DMS53 treated with DMSO at 0.1 percent for 48 hours (cell line): ENCODE data around the gene ZNF324.
"Not testable (repeated sequence)": the region's sequence is repeated elsewhere in the genome, so short reads cannot be mapped to it uniquely, and the experiment has no call there.

Source experiments
- DNase-seq: peaks from one replicate; lab custom pipeline; 2025; ENCODE audit not compliant: unreplicated experiment; lab: John Stamatoyannopoulos, UW

ZNF324 gene

DNA sequence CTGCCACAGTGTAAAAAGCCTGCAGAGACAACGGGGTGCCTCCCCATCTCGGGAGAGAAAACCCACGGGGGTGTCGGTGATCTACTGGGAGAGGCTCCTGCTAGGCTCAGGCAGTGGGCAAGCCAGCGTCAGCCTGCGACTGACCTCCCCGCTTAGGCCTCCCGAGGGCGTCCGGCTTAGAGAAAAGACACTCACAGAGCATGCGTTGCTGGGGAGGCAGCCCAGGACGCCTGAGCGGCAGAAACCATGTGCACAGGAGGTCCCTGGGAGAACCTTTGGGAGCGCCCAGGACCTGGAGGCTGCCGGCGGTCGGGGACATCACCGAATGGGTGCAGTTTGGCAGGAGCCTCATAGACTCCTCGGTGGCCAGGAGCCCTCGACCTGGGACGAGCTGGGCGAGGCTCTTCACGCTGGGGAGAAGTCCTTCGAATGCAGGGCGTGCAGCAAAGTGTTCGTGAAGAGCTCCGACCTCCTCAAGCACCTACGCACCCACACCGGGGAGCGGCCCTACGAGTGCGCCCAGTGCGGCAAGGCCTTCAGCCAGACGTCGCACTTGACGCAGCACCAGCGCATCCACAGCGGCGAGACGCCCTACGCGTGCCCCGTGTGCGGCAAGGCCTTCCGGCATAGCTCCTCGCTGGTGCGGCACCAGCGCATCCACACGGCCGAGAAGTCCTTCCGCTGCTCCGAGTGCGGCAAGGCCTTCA, 4.1 kb downstream of the ZNF324 start:
- not testable (repeated sequence) for DNase-seq

DNA sequence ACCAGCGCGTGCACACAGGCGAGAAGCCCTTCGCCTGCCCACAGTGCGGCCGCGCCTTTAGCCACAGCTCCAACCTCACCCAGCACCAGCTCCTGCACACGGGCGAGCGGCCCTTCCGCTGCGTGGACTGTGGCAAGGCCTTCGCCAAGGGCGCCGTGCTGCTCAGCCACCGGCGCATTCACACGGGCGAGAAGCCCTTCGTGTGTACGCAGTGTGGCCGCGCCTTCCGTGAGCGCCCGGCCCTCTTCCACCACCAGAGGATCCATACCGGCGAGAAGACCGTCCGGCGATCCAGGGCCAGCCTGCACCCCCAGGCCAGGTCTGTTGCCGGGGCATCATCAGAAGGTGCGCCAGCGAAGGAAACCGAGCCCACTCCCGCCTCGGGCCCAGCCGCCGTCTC, 4.9 kb downstream of the ZNF324 start:
- no peak for DNase-seq

DNA sequence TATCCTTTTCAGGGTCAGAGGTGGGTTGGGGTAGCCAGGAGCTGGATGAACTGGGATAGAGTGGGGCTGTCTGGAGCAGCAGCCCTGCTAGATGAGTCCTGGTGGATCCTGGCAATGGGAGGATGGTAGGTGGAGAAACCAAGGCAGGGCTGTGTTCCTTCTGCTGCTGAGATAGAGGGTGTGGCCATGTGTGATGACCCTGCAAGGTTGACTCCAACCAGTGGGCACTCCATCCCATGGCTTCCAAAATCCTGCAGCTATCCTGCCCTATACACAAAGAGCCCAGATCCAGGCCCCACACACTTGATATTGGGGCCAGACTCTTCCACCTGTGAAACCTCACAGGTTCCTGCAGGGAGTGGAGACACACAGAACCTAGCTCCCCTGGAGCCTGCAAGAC, 6.9 kb downstream of the ZNF324 start:
- DNase-seq = no peak

DNA sequence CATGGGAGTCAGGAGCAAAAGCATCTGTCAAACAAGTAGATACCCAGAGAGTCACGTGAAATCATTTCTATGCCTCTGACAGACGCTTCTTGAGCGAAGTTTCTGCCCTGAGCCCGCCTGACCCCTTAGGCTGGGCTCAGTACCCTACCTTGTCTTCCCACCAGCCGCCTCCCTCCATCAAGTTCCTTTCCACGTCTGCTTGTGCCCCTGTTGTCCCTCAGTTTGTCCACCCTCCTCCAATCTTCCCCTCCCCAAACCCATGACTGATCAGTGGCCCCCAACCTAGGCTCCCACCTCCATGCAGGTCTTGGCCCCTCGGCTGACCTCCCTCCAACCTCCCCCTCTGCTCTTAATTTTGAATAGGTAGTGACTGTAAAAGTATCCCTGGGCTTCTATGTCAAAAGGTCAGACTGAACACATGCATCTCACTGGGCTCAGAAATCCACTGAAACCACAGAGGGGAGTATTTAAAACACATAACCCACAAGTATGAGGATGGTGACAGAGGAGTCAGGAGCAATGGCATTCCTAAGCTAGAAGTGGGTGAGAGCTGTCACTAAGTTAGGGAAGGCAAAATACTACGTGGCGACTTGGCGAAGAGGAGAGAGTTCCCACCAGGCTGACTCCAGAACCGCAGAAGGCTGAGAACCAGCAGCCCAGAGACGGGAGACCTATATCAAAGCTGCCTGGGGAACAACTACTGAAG, 7.6 kb downstream of the ZNF324 start:
- DNase-seq = no peak

DNA sequence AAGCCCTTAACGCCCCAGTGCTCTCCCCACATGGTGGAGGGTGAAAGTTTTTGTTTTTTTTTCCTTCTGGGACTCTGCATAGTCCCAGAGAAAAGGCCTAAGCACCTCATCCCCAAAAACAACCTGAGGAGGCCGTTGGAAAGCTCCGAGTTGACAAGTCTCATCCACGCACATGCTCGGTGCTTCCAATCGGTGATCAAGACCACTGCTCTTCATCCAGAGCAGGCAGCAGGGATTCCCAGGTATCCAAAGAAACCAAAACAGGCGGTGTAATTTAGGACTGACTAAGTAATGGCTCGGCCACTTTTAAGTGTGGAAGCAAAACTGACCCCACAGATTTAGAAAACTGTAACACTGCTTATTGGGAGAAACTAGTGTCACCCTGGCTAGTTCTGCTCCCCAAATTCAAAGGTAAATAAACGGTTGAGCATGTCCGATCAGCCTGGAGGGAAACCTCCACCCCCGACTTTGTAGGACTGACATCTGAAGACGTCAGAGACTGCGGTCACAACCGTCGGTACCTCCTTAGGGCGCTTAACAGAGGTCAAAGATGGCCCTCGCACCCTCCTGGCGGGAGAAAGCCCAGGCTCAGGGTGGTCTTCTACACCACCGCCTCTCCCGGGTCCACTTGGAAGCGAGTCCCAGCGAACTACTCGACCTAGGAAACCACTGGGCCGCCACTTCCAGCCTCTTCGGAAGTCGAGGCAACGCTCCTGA, 8.3 kb downstream of the ZNF324 start:
- peak; percentile 30 for DNase-seq

DNA sequence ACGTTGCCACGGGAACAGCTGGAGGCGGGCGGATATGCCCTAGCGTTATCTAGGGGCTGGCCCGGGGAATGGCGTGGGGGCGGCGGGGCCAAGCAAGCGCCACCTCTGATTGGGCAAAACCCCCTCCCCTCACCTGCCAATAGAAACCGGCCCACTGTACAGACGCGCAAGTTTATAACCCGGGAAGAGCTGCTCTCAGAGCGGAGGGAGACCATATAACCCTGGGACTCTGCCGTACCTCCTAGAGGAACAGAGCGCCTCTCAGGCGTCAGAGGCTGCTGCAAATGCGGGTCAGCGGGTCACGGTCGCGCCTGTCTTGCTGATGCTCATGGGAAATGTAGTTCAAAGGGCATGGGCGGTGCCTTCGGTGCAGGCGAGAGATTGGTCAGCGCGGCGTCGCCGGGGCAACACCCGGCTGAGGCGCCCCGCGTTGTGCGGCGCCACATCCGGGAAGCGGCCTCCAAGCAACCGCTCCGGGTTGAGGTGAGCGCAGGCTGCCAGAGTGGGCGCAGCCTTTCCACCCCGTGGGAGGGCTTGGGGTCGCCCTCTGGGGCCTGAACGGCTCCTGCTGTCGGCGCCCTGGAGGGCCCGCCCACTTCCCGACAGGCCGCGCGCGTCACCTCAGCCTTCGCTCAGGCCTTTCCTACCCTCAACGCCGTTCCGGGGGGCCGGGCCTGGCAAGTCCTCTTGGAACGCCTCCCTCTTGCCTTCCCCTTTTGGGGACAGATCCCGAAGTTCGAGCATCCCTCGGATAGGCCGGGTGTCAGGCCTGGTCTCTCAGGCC, 9.0 kb downstream of the ZNF324 start, which contains the start of gene ZNF446:
TSS of gene ZNF446 (plus strand) at position 639 of the 784 bp plus-strand sequence. CDS start 867 bp downstream, outside the sequence.
- DNase-seq = peak; percentile 95

DNA sequence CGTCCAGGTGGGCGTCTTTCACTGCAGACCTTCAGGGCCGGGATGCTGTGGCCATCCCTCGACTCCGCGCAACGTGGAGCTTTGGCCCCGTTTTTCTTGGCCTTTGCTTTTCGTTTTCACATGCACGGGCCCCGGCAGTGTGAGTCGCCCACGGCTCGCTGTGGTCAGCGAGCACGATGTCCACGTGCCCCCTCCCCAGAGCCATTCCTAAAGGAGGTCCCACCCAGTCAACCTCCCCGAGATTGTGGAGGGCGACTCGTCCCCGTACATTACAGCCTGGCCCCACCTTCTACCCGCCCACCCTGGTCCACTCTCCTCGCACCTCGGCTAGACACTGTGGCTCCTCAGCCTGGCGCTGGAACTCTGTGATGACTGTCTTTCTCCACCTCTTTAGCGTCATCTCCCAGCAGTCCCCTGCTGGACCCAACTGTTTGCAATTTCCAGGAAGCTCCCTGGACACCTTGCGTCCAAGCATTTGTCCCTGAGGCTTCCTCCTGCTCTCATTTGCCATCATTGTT, 9.7 kb downstream of the ZNF324 start:
- DNase-seq = peak; percentile 12

DNA sequence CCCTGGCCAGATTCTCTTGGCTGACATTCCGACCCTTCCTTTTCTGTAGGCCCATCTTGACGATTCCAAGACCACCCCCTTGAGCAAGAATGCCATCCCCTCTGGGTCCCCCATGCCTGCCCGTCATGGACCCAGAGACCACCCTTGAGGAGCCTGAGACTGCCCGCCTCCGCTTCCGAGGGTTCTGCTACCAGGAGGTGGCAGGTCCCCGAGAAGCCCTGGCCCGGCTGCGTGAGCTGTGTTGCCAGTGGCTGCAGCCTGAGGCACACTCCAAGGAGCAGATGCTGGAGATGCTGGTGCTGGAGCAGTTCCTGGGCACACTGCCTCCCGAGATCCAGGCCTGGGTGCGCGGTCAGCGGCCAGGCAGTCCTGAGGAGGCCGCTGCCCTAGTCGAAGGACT, 10.2 kb downstream of the ZNF324 start:
- no peak for DNase-seq

DNA sequence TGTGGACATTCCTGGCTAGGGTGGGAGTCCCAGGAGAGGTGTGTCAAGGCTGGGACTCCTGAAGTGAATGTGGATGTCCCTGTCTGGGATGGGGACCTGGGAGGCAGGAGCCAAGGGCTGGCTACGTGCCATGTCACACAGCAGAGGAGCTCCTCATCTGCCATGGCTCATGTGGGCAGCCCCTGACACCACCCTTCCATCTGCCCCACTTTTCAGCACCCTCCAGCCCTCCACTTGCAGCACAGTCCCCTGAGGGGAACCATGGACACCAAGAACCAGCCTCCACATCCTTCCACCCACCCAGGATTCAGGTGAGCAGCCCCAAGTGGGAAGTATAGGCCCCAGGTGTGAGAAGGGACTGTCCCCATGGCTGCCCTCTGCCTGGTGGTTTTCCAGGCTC, 11.0 kb downstream of the ZNF324 start:
- DNase-seq = no peak

DNA sequence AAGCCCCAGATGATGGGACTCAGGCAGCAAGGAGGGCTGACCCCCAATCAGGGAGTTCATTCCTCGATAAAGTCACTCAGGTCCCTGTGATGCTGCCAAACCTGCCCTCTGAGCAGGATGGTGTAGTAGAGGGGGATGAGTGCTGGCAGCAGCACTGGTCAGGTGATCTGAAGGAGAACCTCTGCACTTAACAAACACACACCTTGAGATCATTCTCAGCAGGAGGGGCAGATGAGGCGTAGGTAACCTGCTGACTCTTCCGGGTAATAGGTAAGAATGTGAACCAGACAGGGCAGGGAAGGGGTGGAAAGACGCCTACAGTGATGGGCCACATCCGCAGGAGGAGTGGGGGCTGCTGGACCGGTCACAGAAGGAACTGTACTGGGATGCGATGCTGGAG, 12.4 kb downstream of the ZNF324 start:
- DNase-seq = no peak

DNA sequence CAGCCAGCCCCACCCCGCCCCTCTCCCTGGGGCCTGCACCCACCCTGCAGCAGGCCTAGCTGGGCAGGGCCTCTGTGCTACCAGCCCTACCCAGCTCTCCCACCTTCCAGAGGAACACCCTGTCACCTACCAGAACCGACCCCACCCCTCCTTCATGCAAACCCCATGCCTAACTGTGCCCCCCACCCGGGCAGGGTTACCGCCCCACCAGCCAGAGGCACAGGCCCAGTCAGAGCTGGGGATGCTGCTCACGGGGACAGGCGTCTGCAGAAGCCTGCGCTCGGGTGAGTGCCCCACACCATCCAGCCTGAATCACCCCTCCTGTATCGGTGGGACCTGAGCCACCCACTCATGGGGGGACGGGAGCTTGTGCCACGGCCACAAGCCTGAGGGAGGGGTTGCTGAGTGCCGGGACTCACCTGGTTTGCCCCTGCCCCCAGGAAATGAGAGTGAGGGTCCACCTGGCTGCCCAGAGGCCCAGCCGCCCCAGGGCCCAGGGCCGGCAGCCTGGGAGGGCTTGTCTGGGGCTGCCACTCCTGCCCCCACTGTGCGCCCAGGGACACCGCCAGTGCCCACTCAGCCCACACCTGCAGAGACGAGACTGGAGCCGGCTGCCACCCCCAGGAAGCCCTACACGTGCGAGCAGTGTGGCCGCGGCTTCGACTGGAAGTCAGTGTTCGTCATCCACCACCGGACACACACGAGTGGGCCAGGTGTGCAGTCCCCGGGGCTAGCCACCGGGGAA, 13.0 kb downstream of the ZNF324 start:
- DNase-seq = no peak

DNA sequence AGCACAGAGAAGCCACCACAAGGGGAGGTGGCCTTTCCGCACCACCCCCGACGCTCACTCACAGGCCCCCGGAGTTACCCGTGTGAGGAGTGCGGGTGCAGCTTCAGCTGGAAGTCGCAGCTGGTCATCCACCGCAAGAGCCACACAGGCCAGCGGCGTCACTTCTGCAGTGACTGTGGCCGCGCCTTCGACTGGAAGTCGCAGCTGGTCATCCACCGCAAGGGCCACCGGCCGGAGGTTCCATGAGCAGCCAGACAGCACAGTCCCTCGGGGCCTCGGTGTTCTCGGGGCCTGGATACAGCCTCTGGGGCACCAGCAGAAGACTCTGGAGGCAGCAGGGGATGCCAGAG, 13.6 kb downstream of the ZNF324 start:
- no peak for DNase-seq

DNA sequence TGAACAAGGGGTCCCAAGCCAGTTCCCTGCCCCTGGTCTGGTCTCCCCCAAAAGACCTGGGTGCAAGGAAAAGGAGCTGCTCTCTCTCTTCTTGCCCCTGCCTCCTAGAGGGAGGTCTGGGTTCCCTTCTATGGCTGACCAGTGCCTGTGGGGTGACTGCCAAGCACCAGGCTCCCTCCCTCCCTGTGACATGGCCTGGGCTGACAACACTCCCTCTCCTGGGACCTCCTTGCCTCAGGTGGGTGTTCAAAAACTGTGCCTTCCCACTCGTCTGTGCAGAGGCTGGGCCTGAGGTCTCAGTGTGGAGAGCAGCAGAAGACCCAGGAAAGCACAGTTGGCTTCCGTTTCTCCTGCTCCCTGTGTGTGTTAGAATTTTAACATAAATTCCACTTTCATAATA, 14.0 kb downstream of the ZNF324 start:
- DNase-seq = no peak

DNA sequence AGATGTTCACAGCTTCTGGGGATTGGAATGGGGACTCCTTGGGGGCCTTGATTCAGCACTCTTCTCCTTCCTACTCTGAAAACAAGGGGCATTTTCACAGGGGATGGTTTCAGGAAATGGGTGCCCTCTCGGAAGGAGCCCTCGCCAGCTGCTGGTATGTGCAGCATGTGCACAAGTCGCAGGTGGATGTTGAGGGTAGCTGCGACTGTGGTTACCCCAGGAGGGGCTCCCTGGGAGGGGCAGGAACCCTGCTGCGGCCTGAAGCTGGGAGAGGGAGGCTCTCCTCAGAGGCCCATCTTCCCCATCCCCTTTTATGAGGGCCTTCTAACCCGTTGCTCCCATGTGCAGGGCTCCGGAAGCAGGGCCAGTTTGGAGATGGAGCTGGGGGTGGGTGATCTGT, 15.5 kb downstream of the ZNF324 start:
- no peak for DNase-seq

DNA sequence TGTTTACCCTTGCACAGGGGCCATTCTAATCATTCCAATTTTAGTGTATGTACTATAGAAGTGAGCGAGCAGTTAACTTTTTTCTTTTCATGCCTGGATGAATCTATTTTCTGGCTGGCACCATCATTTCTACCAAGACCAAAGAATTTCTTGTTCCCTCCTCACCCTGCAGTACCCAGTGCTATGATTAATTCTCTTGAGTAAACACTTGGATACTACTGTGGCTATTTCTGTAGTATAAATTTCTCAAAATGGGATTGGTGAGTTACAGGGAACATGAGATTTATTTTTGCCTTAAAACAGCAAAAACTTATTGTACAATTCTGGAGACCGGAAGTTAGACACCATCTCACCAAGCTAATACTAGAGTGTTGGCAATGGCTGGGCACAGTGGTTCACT, 16.9 kb downstream of the ZNF324 start:
- DNase-seq = no peak

DNA sequence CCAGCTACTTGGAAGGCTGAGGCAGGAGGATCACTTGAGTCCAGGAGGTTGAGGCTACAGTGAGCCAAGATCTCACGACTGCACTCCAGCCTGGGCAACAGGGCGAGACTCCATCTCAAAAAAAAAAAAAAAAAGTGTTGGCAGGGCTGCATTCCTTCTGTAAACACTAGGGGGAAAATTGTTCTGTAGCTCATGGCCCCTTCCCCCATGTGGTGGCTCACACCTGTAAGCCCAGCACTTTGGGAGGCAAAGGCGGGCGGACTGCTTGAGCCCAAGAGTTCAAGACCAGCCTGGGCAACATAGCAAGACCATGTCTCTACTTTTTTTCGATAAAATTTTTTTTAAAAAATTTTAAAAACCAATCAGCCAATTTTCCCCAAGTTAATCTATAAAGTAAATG, 17.5 kb downstream of the ZNF324 start:
- DNase-seq = not testable (repeated sequence)

DNA sequence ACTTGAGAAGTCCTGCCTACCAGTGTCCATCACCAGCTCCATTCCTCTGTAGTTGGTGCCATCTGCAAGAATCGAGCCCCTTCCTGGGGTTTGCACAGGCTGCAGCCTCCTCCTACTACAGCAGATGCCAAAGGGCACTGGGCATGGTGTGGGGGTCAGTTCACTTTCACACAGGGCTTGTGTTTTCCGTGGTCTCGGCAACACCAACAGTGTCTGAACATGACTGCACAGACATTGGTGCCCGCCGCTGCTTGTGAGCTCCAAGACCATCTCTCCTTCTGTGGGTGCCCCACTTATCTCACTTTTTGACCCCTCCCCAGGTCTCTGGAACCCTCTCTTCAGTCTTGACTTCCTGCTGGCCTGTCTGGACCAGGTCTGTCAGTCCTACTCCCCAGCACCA, 24.5 kb downstream of the ZNF324 start:
- no peak for DNase-seq

DNA sequence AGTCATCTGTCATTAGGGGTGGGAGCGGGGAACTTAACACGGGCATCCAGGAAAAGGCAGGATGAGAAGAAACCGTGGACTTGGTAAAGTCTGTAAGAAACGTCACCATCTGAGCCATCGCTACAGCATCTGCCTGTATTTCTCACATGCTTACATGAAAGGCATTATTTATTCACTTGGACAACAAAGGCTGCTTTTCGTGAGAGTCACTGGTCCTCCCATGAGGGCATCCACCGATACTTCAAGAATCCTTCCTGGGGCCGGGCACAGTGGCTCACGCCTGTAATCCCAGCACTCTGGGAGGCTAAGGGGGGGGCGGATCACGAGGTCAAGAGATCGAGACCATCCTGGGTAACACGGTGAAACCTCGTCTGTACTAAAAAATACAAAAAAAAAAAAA, 25.4 kb downstream of the ZNF324 start:
- no peak for DNase-seq

DNA sequence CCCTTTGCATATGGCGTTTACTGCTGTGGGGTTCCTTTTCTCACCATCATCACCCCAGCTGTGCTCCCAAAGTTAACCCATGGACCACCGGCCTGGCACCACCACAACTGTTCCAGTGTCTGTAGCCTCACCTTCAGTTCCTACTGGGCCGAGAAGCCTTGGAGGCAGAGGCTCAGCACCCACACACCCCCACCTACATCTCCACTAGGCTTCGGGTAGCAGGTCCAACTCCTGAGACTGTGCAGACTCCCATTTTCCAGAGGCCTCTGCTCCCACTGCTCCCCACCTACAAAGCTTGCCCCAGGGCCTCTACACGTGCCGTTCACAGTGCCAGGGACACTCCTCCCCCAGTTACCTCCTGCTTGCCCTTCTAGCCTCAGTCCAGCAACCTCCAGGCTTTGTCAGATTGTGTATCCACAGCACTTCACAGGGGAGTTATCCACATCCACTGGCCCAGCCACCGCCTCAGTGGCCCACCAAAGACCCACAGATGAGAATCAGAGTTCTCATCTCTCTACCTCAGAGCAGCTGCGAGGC, 30.8 kb downstream of the ZNF324 start:
- DNase-seq = no peak

DNA sequence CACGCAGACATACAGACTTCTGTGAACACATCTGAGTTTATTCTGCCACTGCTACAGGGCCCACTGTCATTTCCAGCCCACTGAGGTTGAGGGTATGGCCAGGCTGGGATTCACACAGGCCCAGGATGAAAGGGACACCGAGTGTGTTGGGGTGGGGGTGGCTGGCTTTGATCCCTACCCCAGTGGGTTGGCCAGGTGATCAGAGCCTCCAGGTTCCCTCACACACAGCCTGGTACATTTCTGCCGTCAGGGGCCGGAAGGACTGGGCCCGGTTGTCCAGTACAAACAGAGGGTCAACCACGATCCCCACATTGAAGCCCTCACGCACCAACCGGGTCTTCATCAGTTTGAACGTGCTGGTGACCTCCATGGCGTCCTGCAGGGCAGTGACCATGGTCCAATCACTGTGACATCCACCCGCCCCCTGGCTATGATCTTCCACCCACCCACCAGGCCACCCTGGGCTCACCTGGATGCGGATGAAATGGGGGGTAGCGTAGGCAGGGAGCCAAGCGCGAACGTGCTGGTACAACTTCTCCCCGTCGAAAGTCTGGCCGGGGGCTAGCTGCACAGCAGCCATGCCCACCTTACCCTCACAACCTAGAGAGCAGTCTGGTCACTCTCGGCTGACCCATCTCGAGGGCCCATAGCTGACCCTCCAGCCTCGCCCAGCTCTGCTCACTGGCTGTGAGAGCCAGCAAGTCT, 31.6 kb downstream of the ZNF324 start:
- DNase-seq = no peak
